Epithelial cell of esophagus (primary cell): Measurements from ENCODE around the gene TAPBPL.

Source experiments
- DNase-seq: peaks from one replicate; pipeline ENCODE4 v3.0.0; 2010; ENCODE audit warnings: low read depth
- H3K4me3 ChIP-seq: 2 replicates; pipeline ENCODE4 v1.5.1; 2011; ENCODE audit warnings: mild to moderate bottlenecking, low read length, control low read depth
- TF ChIP-seq, protein P1 (sequence below): IDR thresholded peaks from 2 replicates; pipeline ENCODE4 v1.5.1; 2011; ENCODE audit warnings: low read depth, mild to moderate bottlenecking, low read length, control low read depth, inconsistent platforms; ENCODE audit not compliant: insufficient read depth; ENCODE audit errors: missing control alignments

TAPBPL gene

DNA sequence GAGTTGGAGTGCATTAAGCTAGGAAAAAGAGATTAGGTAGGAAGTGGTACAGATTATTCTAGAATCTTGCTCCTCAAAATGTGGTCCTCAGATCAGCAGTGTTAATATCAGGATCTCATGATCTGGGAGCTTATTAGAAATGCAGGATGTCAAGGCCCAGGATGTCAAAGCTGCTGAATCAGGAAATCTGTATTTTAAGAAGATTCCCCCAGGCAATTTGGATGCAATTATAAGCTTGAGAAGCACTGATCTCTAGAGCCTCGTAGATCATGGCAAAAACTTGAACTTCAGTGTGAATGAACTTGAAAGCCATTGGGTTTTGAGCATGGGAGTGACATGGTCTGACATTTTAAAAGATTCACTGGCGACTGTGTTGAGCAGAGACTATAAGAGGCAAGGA lies 48.6 kb downstream of the TAPBPL start:
- TF ChIP-seq, protein P1, sequence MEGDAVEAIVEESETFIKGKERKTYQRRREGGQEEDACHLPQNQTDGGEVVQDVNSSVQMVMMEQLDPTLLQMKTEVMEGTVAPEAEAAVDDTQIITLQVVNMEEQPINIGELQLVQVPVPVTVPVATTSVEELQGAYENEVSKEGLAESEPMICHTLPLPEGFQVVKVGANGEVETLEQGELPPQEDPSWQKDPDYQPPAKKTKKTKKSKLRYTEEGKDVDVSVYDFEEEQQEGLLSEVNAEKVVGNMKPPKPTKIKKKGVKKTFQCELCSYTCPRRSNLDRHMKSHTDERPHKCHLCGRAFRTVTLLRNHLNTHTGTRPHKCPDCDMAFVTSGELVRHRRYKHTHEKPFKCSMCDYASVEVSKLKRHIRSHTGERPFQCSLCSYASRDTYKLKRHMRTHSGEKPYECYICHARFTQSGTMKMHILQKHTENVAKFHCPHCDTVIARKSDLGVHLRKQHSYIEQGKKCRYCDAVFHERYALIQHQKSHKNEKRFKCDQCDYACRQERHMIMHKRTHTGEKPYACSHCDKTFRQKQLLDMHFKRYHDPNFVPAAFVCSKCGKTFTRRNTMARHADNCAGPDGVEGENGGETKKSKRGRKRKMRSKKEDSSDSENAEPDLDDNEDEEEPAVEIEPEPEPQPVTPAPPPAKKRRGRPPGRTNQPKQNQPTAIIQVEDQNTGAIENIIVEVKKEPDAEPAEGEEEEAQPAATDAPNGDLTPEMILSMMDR: no peak

GRCh38 chr12:6507102-6507998 lies 55.5 kb downstream of the TAPBPL start:
- H3K4me3 ChIP-seq: no peak overlapping the region
- peak; percentile 43 for DNase-seq
- TF ChIP-seq, protein P1: no peak

More for the DNA sequence above, 48.6 kb downstream of the TAPBPL start:
- DNase-seq: no peak
- H3K4me3 ChIP-seq: no peak overlapping the region

- TF ChIP-seq, protein P1: no peak
- no peak overlapping the region for H3K4me3 ChIP-seq
- DNase-seq: no peak
These were observed 56.2 kb downstream of the TAPBPL start for GRCh38 chr12:6508087-6508486.
